ENCODE data around the gene GP1BA. TPM values are rescaled to one million over a fixed set of nuclear protein-coding genes. Genes with fewer than 3 reads are reported as not detected.

The GP1BA gene
- total RNA-seq, 1 donor from 2014 or later, result not detected

DNA sequence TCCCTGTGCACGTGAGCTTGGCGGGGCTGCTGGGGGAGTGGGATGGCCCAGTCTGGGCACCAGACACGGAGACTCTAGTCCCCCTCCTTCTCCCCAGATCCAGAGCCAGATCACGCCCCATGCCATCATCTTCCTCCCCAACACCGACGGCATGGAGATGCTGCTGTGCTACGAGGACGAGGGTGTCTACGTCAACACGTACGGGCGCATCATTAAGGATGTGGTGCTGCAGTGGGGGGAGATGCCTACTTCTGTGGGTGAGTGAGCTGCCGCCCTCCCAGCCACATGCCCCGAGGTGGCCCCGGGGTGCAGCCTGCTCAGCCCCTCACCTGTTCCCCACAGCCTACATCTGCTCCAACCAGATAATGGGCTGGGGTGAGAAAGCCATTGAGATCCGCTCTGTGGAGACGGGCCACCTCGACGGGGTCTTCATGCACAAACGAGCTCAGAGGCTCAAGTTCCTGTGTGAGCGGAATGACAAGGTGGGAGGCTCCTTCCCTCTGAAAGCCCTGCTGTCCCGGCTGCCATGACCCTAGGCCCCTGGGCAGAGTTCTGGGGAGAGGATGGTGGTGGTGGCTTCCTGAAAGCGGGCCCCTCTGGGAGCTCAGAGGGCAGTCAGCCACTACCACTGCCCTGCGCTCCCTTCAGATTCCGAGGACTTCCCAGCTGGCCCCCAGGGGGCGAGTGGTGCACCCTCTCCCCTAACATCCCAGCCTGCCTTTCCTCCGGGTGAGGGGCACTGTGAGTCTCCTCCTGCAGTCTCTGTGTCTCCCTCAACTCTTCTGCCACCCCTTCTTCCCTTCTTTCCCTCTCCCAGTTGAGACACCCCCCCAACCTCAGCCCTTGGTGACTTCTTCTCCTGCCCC is 35.5 kb upstream of the GP1BA start:
- DNase-seq (ENCODE audit: extremely low spot score, unreplicated experiment), result no peak

DNA sequence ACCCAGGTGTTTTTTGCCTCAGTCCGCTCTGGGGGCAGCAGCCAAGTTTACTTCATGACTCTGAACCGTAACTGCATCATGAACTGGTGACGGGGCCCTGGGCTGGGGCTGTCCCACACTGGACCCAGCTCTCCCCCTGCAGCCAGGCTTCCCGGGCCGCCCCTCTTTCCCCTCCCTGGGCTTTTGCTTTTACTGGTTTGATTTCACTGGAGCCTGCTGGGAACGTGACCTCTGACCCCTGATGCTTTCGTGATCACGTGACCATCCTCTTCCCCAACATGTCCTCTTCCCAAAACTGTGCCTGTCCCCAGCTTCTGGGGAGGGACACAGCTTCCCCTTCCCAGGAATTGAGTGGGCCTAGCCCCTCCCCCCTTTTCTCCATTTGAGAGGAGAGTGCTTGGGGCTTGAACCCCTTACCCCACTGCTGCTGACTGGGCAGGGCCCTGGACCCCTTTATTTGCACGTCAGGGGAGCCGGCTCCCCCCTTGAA is 34.8 kb upstream of the GP1BA start:
- Mint-ChIP-seq H3K27me3 (ENCODE audit: unreplicated experiment) (no peaks in the 10 kb centered on the region), H3K27ac (ENCODE audit: unreplicated experiment) (no peak overlapping the region), H3K9me3 (ENCODE audit: unreplicated experiment) (no peaks in the 10 kb centered on the region), H3K36me3 (ENCODE audit: unreplicated experiment) (peaks cover 19% of the 10 kb centered on the region), H3K4me3 (ENCODE audit: unreplicated experiment) (no peak overlapping the region), H3K4me1 (ENCODE audit: unreplicated experiment) (no peaks in the 10 kb centered on the region)
- TF ChIP-seq, protein P1, sequence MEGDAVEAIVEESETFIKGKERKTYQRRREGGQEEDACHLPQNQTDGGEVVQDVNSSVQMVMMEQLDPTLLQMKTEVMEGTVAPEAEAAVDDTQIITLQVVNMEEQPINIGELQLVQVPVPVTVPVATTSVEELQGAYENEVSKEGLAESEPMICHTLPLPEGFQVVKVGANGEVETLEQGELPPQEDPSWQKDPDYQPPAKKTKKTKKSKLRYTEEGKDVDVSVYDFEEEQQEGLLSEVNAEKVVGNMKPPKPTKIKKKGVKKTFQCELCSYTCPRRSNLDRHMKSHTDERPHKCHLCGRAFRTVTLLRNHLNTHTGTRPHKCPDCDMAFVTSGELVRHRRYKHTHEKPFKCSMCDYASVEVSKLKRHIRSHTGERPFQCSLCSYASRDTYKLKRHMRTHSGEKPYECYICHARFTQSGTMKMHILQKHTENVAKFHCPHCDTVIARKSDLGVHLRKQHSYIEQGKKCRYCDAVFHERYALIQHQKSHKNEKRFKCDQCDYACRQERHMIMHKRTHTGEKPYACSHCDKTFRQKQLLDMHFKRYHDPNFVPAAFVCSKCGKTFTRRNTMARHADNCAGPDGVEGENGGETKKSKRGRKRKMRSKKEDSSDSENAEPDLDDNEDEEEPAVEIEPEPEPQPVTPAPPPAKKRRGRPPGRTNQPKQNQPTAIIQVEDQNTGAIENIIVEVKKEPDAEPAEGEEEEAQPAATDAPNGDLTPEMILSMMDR (IDR thresholded peaks at IDR 0.05), result no peak
- DNase-seq (ENCODE audit: extremely low spot score, unreplicated experiment), result no peak

More for the DNA sequence above, 35.5 kb upstream of the GP1BA start:
- no peak overlapping the region for H3K27ac Mint-ChIP-seq (ENCODE audit: unreplicated experiment)
- H3K36me3 Mint-ChIP-seq (ENCODE audit: unreplicated experiment), result peaks cover 19% of the 10 kb centered on the region
- no peaks in the 10 kb centered on the region for H3K27me3 Mint-ChIP-seq (ENCODE audit: unreplicated experiment)
- H3K9me3 Mint-ChIP-seq (ENCODE audit: unreplicated experiment), result no peaks in the 10 kb centered on the region
- H3K4me1 Mint-ChIP-seq (ENCODE audit: unreplicated experiment), result no peaks in the 10 kb centered on the region
- H3K4me3 Mint-ChIP-seq (ENCODE audit: unreplicated experiment), result no peak overlapping the region
- TF ChIP-seq, protein P1 (IDR thresholded peaks at IDR 0.05), result no peak

DNA sequence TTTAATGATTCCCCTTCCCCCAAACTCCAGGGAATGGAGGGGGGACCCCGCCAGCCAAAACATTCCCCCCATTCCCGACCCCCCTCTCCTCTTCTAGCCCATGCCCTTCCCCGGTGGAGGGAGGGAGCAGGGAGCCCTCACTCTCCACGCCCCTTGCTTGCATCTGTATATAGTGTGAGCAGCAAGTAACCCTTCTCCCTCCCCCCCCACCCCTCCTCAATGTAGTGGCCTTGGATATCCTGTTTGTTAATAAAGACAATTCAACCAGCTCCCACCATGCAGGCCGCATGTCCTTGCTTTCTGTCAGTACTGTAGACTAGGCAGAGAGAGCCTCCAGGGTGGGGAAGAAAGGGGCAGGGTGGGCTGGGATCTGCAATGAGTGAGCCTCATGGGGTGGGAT is 34.3 kb upstream of the GP1BA start:
- H3K27me3 Mint-ChIP-seq (ENCODE audit: unreplicated experiment), result no peaks in the 10 kb centered on the region
- H3K36me3 Mint-ChIP-seq (ENCODE audit: unreplicated experiment), result peaks cover 17% of the 10 kb centered on the region
- no peaks in the 10 kb centered on the region for H3K9me3 Mint-ChIP-seq (ENCODE audit: unreplicated experiment)
- TF ChIP-seq, protein P1 (IDR thresholded peaks at IDR 0.05), result no peak
- H3K4me3 Mint-ChIP-seq (ENCODE audit: unreplicated experiment), result no peak overlapping the region
- DNase-seq (ENCODE audit: extremely low spot score, unreplicated experiment), result no peak
- H3K4me1 Mint-ChIP-seq (ENCODE audit: unreplicated experiment), result no peaks in the 10 kb centered on the region
- H3K27ac Mint-ChIP-seq (ENCODE audit: unreplicated experiment), result no peak overlapping the region

DNA sequence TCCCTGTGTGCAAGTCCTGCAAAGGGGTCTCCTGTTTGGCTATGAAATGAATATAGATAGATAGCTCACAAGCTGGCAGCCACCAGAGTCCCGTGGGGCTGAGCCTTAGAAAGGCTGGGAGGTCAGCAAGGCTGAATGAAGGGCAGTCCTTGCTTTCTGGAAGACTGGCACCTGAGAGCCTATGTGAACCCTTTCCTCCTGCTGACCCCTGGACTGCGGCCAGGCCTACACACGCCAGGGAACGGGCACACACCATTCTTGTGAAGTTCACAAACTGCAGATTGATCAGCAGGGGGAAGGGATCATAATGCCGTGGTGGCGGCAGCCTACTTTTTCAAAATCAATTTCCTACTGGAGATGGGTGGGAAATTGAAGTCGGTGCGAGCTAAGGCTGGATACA is 33.7 kb upstream of the GP1BA start:
- Mint-ChIP-seq H3K27ac (ENCODE audit: unreplicated experiment) (no peak overlapping the region), H3K36me3 (ENCODE audit: unreplicated experiment) (peaks cover 17% of the 10 kb centered on the region), H3K4me1 (ENCODE audit: unreplicated experiment) (peaks cover under 1% of the 10 kb centered on the region), H3K27me3 (ENCODE audit: unreplicated experiment) (no peaks in the 10 kb centered on the region), H3K9me3 (ENCODE audit: unreplicated experiment) (no peaks in the 10 kb centered on the region), H3K4me3 (ENCODE audit: unreplicated experiment) (no peak overlapping the region)
- TF ChIP-seq, protein P1 (IDR thresholded peaks at IDR 0.05), result no peak
- DNase-seq (ENCODE audit: extremely low spot score, unreplicated experiment), result no peak

DNA sequence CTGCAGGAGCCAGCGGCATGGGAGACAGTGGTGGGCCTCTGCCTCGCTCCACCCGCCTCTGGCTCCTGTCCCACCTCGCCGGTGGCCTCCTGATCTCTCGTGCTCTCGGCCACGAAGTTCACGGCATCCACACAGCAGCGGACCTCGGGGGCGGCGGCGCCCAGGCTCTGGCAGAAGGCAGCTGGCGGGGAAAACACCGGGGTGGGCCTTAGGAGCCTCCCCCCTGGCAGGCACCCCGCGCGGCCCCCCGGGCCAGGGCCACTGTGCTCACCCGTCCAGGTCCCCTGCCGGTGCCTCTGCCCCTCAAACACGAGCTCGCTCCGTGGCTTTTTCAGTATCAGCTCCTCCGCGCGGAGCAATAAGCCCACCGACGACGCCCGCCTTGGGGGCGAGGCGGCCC is 33.1 kb upstream of the GP1BA start:
- H3K9me3 Mint-ChIP-seq (ENCODE audit: unreplicated experiment), result no peaks in the 10 kb centered on the region
- H3K4me1 Mint-ChIP-seq (ENCODE audit: unreplicated experiment), result peaks cover 2% of the 10 kb centered on the region
- no peak overlapping the region for H3K4me3 Mint-ChIP-seq (ENCODE audit: unreplicated experiment)
- H3K27ac Mint-ChIP-seq (ENCODE audit: unreplicated experiment), result no peak overlapping the region
- H3K27me3 Mint-ChIP-seq (ENCODE audit: unreplicated experiment), result no peaks in the 10 kb centered on the region
- TF ChIP-seq, protein P1 (IDR thresholded peaks at IDR 0.05), result no peak
- DNase-seq (ENCODE audit: extremely low spot score, unreplicated experiment), result no peak
- H3K36me3 Mint-ChIP-seq (ENCODE audit: unreplicated experiment), result peaks cover 15% of the 10 kb centered on the region
